HepG2 (cell line): ENCODE results near the gene TLE1. TPM values are rescaled to one million over a fixed set of nuclear protein-coding genes. Genes with fewer than 3 reads are reported as not detected.

Experiments used
- ATAC-seq: fragments of 200-7000 bp; cut with Tn5 transposase; 3 replicates; pipeline ENCODE4 v1.9.1; 2020; ENCODE audit warnings: mild to moderate bottlenecking, moderate library complexity
- BruUV-seq: library from RNA; stranded (reverse); fragments of 400-500 nt; replicated peaks from 2 replicates; lab custom pipeline; 2021; lab: Mats Ljungman, UMichigan
- CTCF ChIA-PET: fragments of 300-600 bp; formaldehyde crosslinking; extraction: SDS; loops from one replicate; lab custom pipeline; 2021; ENCODE audit warnings: low total read pairs, inconsistent platforms, low intra/inter-chr PET ratio; lab: Yijun Ruan, JAX
- POLR2A ChIA-PET: fragments of 350-600 bp; sonication (Branson Sonifier 250); formaldehyde crosslinking; loops from one replicate; lab custom pipeline; 2020; ENCODE audit warnings: antibody characterized with exemption, inconsistent platforms; lab: Yijun Ruan, JAX
- DNase-seq: peaks from one replicate; pipeline ENCODE4 v3.0.0-alpha.2; 2015; ENCODE audit warnings: low spot score
- FAIRE-seq: peaks from 3 replicates; lab custom pipeline; 2011; peaks lifted over from hg19 to GRCh38; lab: Jason Lieb, UNC
- H2AFZ ChIP-seq: one replicate; pipeline ENCODE4 v1.6.1; 2011; ENCODE audit warnings: low read length, inconsistent platforms
- H3K27ac ChIP-seq: fragments of 300-600 bp; 3 replicates; pipeline ENCODE4 v1.8.0; 2011; ENCODE audit warnings: mixed run types, mild to moderate bottlenecking, mixed read lengths, low read length, inconsistent platforms; ENCODE audit not compliant: insufficient read depth; ENCODE audit errors: extremely low read length
- H3K27me3 ChIP-seq, 2 experiments: fragments of 200-600 bp in 1 of 2; 2 replicates in 1 of 2; 3 replicates in 1 of 2; pipeline versions ENCODE4 v1.6.0 to v1.8.0; 2011; ENCODE audit warnings: low read length in 2 of 2, mild to moderate bottlenecking in 2 of 2, moderate library complexity in 2 of 2, inconsistent platforms in 1 of 2; ENCODE audit not compliant: insufficient read depth in 2 of 2, control insufficient read depth in 1 of 2
- H3K36me3 ChIP-seq, 2 experiments: fragments of 200-600 bp in 1 of 2; replicated peaks in 1 of 2; 2 replicates in 1 of 2; 3 replicates in 1 of 2; pipeline versions ENCODE4 v1.5.1 to v1.8.0; 2011; ENCODE audit warnings: low read length in 2 of 2, inconsistent platforms in 1 of 2; ENCODE audit not compliant: insufficient read depth in 2 of 2, control insufficient read depth in 1 of 2
- H3K4me1 ChIP-seq: 2 replicates; pipeline ENCODE4 v1.5.1; 2012; ENCODE audit warnings: low read length, inconsistent platforms; ENCODE audit not compliant: insufficient read depth
- H3K4me2 ChIP-seq: 2 replicates; pipeline ENCODE4 v1.6.0; 2011; ENCODE audit warnings: low read depth, low read length, inconsistent platforms
- H3K4me3 ChIP-seq, 3 experiments: fragments of 200-600 bp in 1 of 3; sonication (generic), shearing (Covaris generic) in 1 of 3; replicated peaks in 1 of 3; 2 replicates each; pipeline ENCODE4 v1.5.1; 2011 to 2016; ENCODE audit warnings: low read length in 3 of 3, inconsistent platforms in 2 of 3, low read depth in 2 of 3, mild to moderate bottlenecking in 2 of 3, control low read depth in 1 of 3, mixed read lengths in 1 of 3; ENCODE audit not compliant: insufficient read depth in 1 of 3
- H3K79me2 ChIP-seq: one replicate; pipeline ENCODE4 v1.6.1; 2011; ENCODE audit warnings: low read length, inconsistent platforms; ENCODE audit not compliant: insufficient read depth
- H3K9ac ChIP-seq: 2 replicates; pipeline ENCODE4 v1.6.0; 2011; ENCODE audit warnings: mild to moderate bottlenecking, low read depth, low read length, inconsistent platforms; ENCODE audit not compliant: insufficient read depth
- H3K9me3 ChIP-seq: 2 replicates; pipeline ENCODE4 v1.5.1; 2012; ENCODE audit warnings: mild to moderate bottlenecking, low read length
- H4K20me1 ChIP-seq: 2 replicates; pipeline ENCODE4 v1.6.0; 2011; ENCODE audit warnings: inconsistent platforms, mild to moderate bottlenecking, low read length, moderate library complexity; ENCODE audit not compliant: insufficient read depth
- DR1 ChIP-seq: sonication (generic); formaldehyde crosslinking; IDR thresholded peaks from 2 replicates; pipeline ENCODE4 v1.8.0; 2021; ENCODE audit warnings: mild to moderate bottlenecking, missing genetic modification reagents, inconsistent platforms
- MAZ ChIP-seq, 2 experiments: sonication (generic) in 1 of 2; formaldehyde crosslinking in 1 of 2; IDR thresholded peaks; 2 replicates each; pipeline versions ENCODE4 v1.5.0 to v1.6.1; 2012 to 2020; ENCODE audit warnings: low read depth in 2 of 2, mild to moderate bottlenecking in 2 of 2, borderline replicate concordance in 1 of 2, improper control_type of control experiment in 1 of 2, low read length in 1 of 2, missing genetic modification reagents in 1 of 2, moderate library complexity in 1 of 2
- RBAK ChIP-seq: sonication (generic); formaldehyde crosslinking; IDR thresholded peaks from 2 replicates; pipeline ENCODE4 v1.5.1; 2020; ENCODE audit warnings: mild to moderate bottlenecking, missing genetic modification reagents
- ZNF124 ChIP-seq: sonication (generic); formaldehyde crosslinking; IDR thresholded peaks from 2 replicates; pipeline ENCODE4 v1.4.0; 2020; ENCODE audit warnings: missing genetic modification reagents
- ZNF253 ChIP-seq: sonication (generic); formaldehyde crosslinking; IDR thresholded peaks from 2 replicates; pipeline ENCODE4 v1.8.0; 2022; ENCODE audit warnings: mild to moderate bottlenecking, missing genetic modification reagents, borderline replicate concordance
- WGBS: methylation state at CpG from one replicate; pipeline ENCODE4 v1.1.6; 2017; ENCODE audit warnings: low lambda C conversion rate; 5-methylcytosine and 5-hydroxymethylcytosine counted together
- in situ Hi-C: cut with HindIII; loops from 2 replicates; pipeline ENCODE4 v1.10.0; 2017; ENCODE audit warnings: low pct_unique_long_range_greater_than_20kb; ENCODE audit not compliant: extremely low pct_ligation_motif_present
- intact Hi-C: fragments of 100-400 bp; cut with micrococcal nuclease; formaldehyde crosslinking; loops from one replicate; pipeline ENCODE4 v1.10.0; 2022; ENCODE audit not compliant: unreplicated experiment
- polyA plus RNA-seq, 8 experiments: library from polyadenylated mRNA; depleted of rRNA in 3 of 8; stranded (reverse) in 7 of 8; unstranded in 1 of 8; fragments of >200 nt; fragmentation: Illumina TruSeq in 4 of 8; extraction: Trizol in 4 of 8; gene quantifications; 2 replicates each; pipeline versions ENCODE4 v1.2.1 to v1.2.3, GENCODE V29; 2011 to 2016; ENCODE audit warnings: low read depth in 4 of 8, missing spikeins in 1 of 8, mixed read lengths in 1 of 8; ENCODE audit not compliant: insufficient read depth in 1 of 8
- total RNA-seq, 5 experiments: library from RNA; depleted of rRNA; stranded (reverse); fragments of >200 nt; fragmentation: Illumina TruSeq; extraction: Trizol; gene quantifications; 2 replicates each; pipeline ENCODE4 v1.2.3, GENCODE V29; 2016; ENCODE audit warnings: low read depth in 1 of 5
- TF ChIP-seq, protein P1 (sequence below), 2 experiments: IDR thresholded peaks; 2 replicates each; pipeline ENCODE4 v1.6.1; 2011 to 2012; ENCODE audit warnings: low read length in 2 of 2, borderline replicate concordance in 1 of 2, low read depth in 1 of 2, mild to moderate bottlenecking in 1 of 2, moderate library complexity in 1 of 2
- TF ChIP-seq, protein P2 (sequence below): sonication (generic); formaldehyde crosslinking; IDR thresholded peaks from 2 replicates; pipeline ENCODE4 v1.8.1; 2022; ENCODE audit warnings: mild to moderate bottlenecking, missing genetic modification reagents
- TF ChIP-seq, protein P3 (sequence below): sonication (generic); formaldehyde crosslinking; IDR thresholded peaks from 2 replicates; pipeline ENCODE4 v1.8.1; 2023; ENCODE audit warnings: mild to moderate bottlenecking, missing genetic modification reagents, borderline replicate concordance

The TLE1 gene
- total and polyA plus RNA-seq, 2 of the 13 experiments (the other 11 are each of a cell fraction or from before 2014, with no cell fraction given), result 35.9 to 109 TPM

DNA sequence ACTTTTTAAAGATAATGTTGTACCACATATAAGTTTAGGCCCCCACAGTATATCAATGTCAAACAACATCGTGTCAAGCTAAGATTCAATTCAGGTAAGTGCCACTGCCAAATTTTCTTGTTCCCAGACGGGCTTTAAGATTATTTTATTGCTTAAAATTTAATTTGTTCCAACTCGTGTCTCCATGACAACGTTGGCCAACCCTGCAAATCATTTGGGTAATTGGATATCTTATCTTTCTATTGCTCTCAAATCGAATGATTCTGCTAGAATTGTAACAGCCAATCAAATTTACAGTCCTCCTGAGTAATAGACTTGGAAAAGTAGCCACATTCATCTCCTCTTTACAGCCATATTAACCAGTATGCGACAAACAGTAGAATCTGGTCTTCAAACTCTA lies 19.5 kb downstream of the TLE1 start:
- TSS peak; percentile 4 for BruUV-seq
- peaks cover 60% of the 10 kb centered on the region for H4K20me1 ChIP-seq
- H3K4me1 ChIP-seq, result peaks cover 49% of the 10 kb centered on the region
- H3K9me3 ChIP-seq, result no peaks in the 10 kb centered on the region
- no peaks in the 10 kb centered on the region for H3K27me3 ChIP-seq
- POLR2A ChIA-PET, result no interaction called here
- H3K9ac ChIP-seq, result no peak overlapping the region
- intact Hi-C loops, result no loop called here
- no peak for TF ChIP-seq RBAK (CRISPR knock-in tag)
- TF ChIP-seq, protein P1, sequence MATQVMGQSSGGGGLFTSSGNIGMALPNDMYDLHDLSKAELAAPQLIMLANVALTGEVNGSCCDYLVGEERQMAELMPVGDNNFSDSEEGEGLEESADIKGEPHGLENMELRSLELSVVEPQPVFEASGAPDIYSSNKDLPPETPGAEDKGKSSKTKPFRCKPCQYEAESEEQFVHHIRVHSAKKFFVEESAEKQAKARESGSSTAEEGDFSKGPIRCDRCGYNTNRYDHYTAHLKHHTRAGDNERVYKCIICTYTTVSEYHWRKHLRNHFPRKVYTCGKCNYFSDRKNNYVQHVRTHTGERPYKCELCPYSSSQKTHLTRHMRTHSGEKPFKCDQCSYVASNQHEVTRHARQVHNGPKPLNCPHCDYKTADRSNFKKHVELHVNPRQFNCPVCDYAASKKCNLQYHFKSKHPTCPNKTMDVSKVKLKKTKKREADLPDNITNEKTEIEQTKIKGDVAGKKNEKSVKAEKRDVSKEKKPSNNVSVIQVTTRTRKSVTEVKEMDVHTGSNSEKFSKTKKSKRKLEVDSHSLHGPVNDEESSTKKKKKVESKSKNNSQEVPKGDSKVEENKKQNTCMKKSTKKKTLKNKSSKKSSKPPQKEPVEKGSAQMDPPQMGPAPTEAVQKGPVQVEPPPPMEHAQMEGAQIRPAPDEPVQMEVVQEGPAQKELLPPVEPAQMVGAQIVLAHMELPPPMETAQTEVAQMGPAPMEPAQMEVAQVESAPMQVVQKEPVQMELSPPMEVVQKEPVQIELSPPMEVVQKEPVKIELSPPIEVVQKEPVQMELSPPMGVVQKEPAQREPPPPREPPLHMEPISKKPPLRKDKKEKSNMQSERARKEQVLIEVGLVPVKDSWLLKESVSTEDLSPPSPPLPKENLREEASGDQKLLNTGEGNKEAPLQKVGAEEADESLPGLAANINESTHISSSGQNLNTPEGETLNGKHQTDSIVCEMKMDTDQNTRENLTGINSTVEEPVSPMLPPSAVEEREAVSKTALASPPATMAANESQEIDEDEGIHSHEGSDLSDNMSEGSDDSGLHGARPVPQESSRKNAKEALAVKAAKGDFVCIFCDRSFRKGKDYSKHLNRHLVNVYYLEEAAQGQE (IDR thresholded peaks at IDR 0.05; ENCODE audit: borderline replicate concordance in 1 of 2, low read depth in 1 of 2, low read length in 2 of 2), result no peak
- TF ChIP-seq, protein P2, sequence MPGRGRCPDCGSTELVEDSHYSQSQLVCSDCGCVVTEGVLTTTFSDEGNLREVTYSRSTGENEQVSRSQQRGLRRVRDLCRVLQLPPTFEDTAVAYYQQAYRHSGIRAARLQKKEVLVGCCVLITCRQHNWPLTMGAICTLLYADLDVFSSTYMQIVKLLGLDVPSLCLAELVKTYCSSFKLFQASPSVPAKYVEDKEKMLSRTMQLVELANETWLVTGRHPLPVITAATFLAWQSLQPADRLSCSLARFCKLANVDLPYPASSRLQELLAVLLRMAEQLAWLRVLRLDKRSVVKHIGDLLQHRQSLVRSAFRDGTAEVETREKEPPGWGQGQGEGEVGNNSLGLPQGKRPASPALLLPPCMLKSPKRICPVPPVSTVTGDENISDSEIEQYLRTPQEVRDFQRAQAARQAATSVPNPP (CRISPR knock-in tag), result no peak
- TF ChIP-seq MAZ (IDR thresholded peaks at IDR 0.05; ENCODE audit: borderline replicate concordance, low read depth, low read length), result no peak
- no peak for TF ChIP-seq MAZ (CRISPR knock-in tag; IDR thresholded peaks at IDR 0.05; ENCODE audit: low read depth)
- TF ChIP-seq, protein P3, sequence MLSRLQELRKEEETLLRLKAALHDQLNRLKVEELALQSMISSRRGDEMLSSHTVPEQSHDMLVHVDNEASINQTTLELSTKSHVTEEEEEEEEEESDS (CRISPR knock-in tag), result no peak
- TF ChIP-seq ZNF124 (CRISPR knock-in tag), result no peak
- TF ChIP-seq ZNF253 (CRISPR knock-in tag), result no peak
- no peak for TF ChIP-seq DR1 (CRISPR knock-in tag)
- TF ChIP-seq, all 625 proteins: peak for 0
- Histone ChIP-seq H2AFZ (no peak overlapping the region), H3K4me3 (no peak overlapping the region), H3K27ac (no peak overlapping the region), H3K4me2 (no peak overlapping the region), H3K79me2 (peaks cover 89% of the 10 kb centered on the region), H3K36me3 (peaks cover 13 to 66% of the 10 kb centered on the region in 2 experiments)
- in situ Hi-C loops, result no loop called here
- FAIRE-seq (no peak), ATAC-seq (no peak), DNase-seq (no peak)
- CTCF ChIA-PET, result no interaction called here
- WGBS, result 94% methylated on average over 6 of the region's 6 CpGs
